Hepatocyte (in vitro differentiated cells): ENCODE results near the gene KIAA1549. TPM values are rescaled to one million over a fixed set of nuclear protein-coding genes. Genes with fewer than 3 reads are reported as not detected.

Source experiments
- DNase-seq: peaks from one replicate; pipeline ENCODE4 v3.0.0-alpha.2; 2016; ENCODE audit warnings: low spot score
- H2AFZ ChIP-seq: fragments of 200-600 bp; sonication (generic); 2 replicates; pipeline ENCODE4 v1.6.0; 2016; ENCODE audit warnings: antibody characterized with exemption, mild to moderate bottlenecking
- H3K27ac ChIP-seq: fragments of 200-600 bp; sonication (generic); 2 replicates; pipeline ENCODE4 v1.5.1; 2016; ENCODE audit warnings: mild to moderate bottlenecking
- H3K27me3 ChIP-seq: fragments of 200-600 bp; sonication (generic); 2 replicates; pipeline ENCODE4 v1.6.1; 2016
- H3K36me3 ChIP-seq: fragments of 200-600 bp; sonication (generic); replicated peaks from 2 replicates; pipeline ENCODE4 v1.5.1; 2016; ENCODE audit warnings: low read depth; ENCODE audit not compliant: insufficient read depth
- H3K4me1 ChIP-seq: fragments of 200-600 bp; sonication (generic); 2 replicates; pipeline ENCODE4 v1.5.1; 2016; ENCODE audit warnings: mild to moderate bottlenecking, moderate library complexity; ENCODE audit not compliant: insufficient read depth
- H3K4me2 ChIP-seq: fragments of 200-600 bp; sonication (generic); 2 replicates; pipeline ENCODE4 v1.6.0; 2016
- H3K4me3 ChIP-seq: fragments of 200-600 bp; sonication (generic); 2 replicates; pipeline ENCODE4 v1.5.1; 2016; ENCODE audit warnings: mild to moderate bottlenecking
- H3K79me2 ChIP-seq: fragments of 200-600 bp; sonication (generic); 2 replicates; pipeline ENCODE4 v1.6.0; 2017; ENCODE audit warnings: mild to moderate bottlenecking
- H3K9me2 ChIP-seq: fragments of 200-600 bp; sonication (generic); replicated peaks from 2 replicates; pipeline ENCODE4 v1.6.0; 2017; ENCODE audit warnings: mild to moderate bottlenecking; ENCODE audit not compliant: insufficient read depth
- H3K9me3 ChIP-seq: fragments of 200-600 bp; sonication (generic); 2 replicates; pipeline ENCODE4 v1.5.1; 2016; ENCODE audit warnings: low read depth, mild to moderate bottlenecking
- H4K20me1 ChIP-seq: fragments of 200-600 bp; sonication (generic); 2 replicates; pipeline ENCODE4 v1.6.0; 2016; ENCODE audit warnings: mild to moderate bottlenecking; ENCODE audit not compliant: insufficient read depth, poor library complexity, severe bottlenecking
- CTCF ChIP-seq: fragments of 200-600 bp; sonication (generic); IDR thresholded peaks from 2 replicates; pipeline ENCODE4 v1.5.1; 2016; ENCODE audit warnings: antibody characterized with exemption, mild to moderate bottlenecking; ENCODE audit not compliant: poor library complexity
- EZH2 ChIP-seq: fragments of 200-600 bp; sonication (generic); IDR thresholded peaks from 2 replicates; pipeline ENCODE4 v1.6.1; 2016; ENCODE audit warnings: antibody characterized with exemption, mild to moderate bottlenecking, borderline replicate concordance
- EZH2phosphoT487 ChIP-seq: fragments of 200-600 bp; sonication (generic); IDR thresholded peaks from one replicate; pipeline ENCODE4 v1.6.1; 2018; ENCODE audit warnings: antibody characterized with exemption, mild to moderate bottlenecking, low read depth, moderate library complexity; ENCODE audit not compliant: unreplicated experiment, severe bottlenecking
- whole genome bisulfite sequencing: methylation state at CpG from one replicate; pipeline ENCODE4 v1.1.6; 2016; ENCODE audit warnings: low lambda C conversion rate; ENCODE audit errors: missing lambda C conversion rate; 5-methylcytosine and 5-hydroxymethylcytosine counted together
- polyA plus RNA-seq: library from polyadenylated mRNA; unstranded; fragments of >200 nt; fragmentation: Nextera tagmentation; extraction: Ambion mirVana; gene quantifications from 2 replicates; pipeline ENCODE4 v1.2.1, GENCODE V29; 2016
- total RNA-seq: library from RNA; depleted of rRNA; stranded (reverse); fragments of >200 nt; gene quantifications from 2 replicates; pipeline ENCODE4 v1.2.3, GENCODE V29; 2014

The KIAA1549 gene
- total and polyA plus RNA-seq, 2 experiments from 2014 or later = 3.4 to 7.3 TPM

- H3K9me2 ChIP-seq = no peaks in the 10 kb centered on the region
- H3K36me3 ChIP-seq = no peaks in the 10 kb centered on the region
- TF ChIP-seq CTCF = peak; percentile 80
- TF ChIP-seq EZH2phosphoT487 = no peak
- no peak overlapping the region for H3K27ac ChIP-seq
- peak; percentile 75 for DNase-seq
- whole genome bisulfite sequencing = 45% methylated on average over 7 of the region's 7 CpGs
- no peaks in the 10 kb centered on the region for H4K20me1 ChIP-seq
- no peaks in the 10 kb centered on the region for H3K4me1 ChIP-seq
- H3K79me2 ChIP-seq = no peaks in the 10 kb centered on the region
- H2AFZ ChIP-seq = no peak overlapping the region
- H3K4me2 ChIP-seq = no peak overlapping the region
- H3K9me3 ChIP-seq = no peaks in the 10 kb centered on the region
- H3K27me3 ChIP-seq = no peaks in the 10 kb centered on the region
- H3K4me3 ChIP-seq = no peak overlapping the region
Measured at GRCh38 chr7:139016931-139017511, 35.8 kb upstream of the KIAA1549 start.

- H3K4me3 ChIP-seq = no peak overlapping the region
- no peaks in the 10 kb centered on the region for H3K9me2 ChIP-seq
- DNase-seq = no peak
- H3K27ac ChIP-seq = no peak overlapping the region
- H3K27me3 ChIP-seq = no peaks in the 10 kb centered on the region
- H3K4me2 ChIP-seq = no peak overlapping the region
- H3K9me3 ChIP-seq = no peaks in the 10 kb centered on the region
- no peaks in the 10 kb centered on the region for H3K79me2 ChIP-seq
- no peak for TF ChIP-seq EZH2phosphoT487
- TF ChIP-seq CTCF = no peak
- no peak for TF ChIP-seq EZH2
- no peak overlapping the region for H2AFZ ChIP-seq
- H3K36me3 ChIP-seq = no peaks in the 10 kb centered on the region
- 81% methylated on average over 3 of the region's 3 CpGs for WGBS
- no peaks in the 10 kb centered on the region for H4K20me1 ChIP-seq
- no peaks in the 10 kb centered on the region for H3K4me1 ChIP-seq
Measured at GRCh38 chr7:139011373-139011772, 30.2 kb upstream of the KIAA1549 start.

- peaks cover 5% of the 10 kb centered on the region for H3K9me3 ChIP-seq
- no peak overlapping the region for H2AFZ ChIP-seq
- no peak for TF ChIP-seq CTCF
- no peak for TF ChIP-seq EZH2
- no peak for TF ChIP-seq EZH2phosphoT487
- DNase-seq = no peak
- H3K4me3 ChIP-seq = no peak overlapping the region
- no peaks in the 10 kb centered on the region for H3K4me1 ChIP-seq
- no peaks in the 10 kb centered on the region for H3K27me3 ChIP-seq
- H3K9me2 ChIP-seq = no peaks in the 10 kb centered on the region
- H4K20me1 ChIP-seq = no peaks in the 10 kb centered on the region
- no peak overlapping the region for H3K27ac ChIP-seq
- no peaks in the 10 kb centered on the region for H3K79me2 ChIP-seq
- H3K36me3 ChIP-seq = no peaks in the 10 kb centered on the region
- H3K4me2 ChIP-seq = no peak overlapping the region
Measured at GRCh38 chr7:139004321-139005090, 23.3 kb upstream of the KIAA1549 start.
